ENCODE data around the gene CMC2. TPM values are rescaled to one million over a fixed set of nuclear protein-coding genes. Genes with fewer than 3 reads are reported as not detected.

CMC2 gene
- polyA plus RNA-seq, 1 donor (not counting 4 experiments of a cell fraction or from before 2014, with no cell fraction given), result 91.8 TPM

GRCh38 chr16:81042821-81043220 is 36.1 kb upstream of the CMC2 start:
- Histone ChIP-seq H3K9me3 (ENCODE audit: control insufficient read depth, low read depth, low read length) (no peaks in the 10 kb centered on the region), H3K36me3 (ENCODE audit: control insufficient read depth in 2 of 2, extremely low read depth in 1 of 2, insufficient read depth in 2 of 2, low read length in 2 of 2) (peaks cover 9 to 13% of the 10 kb centered on the region in 2 experiments), H3K4me2 (ENCODE audit: control insufficient read depth, extremely low read depth, insufficient read depth, low read depth, low read length) (no peak overlapping the region), H3K79me2 (ENCODE audit: control insufficient read depth, insufficient read depth, low read length) (peaks cover 16% of the 10 kb centered on the region), H3K27ac (ENCODE audit: control insufficient read depth, insufficient read depth, low read length) (no peak overlapping the region), H3K4me1 (ENCODE audit: control insufficient read depth, extremely low read depth, insufficient read depth, low read length) (no peaks in the 10 kb centered on the region), H4K20me1 (ENCODE audit: control insufficient read depth, extremely low read depth, insufficient read depth, low read length) (no peaks in the 10 kb centered on the region), H3K9ac (ENCODE audit: control insufficient read depth, extremely low read depth, insufficient read depth, low read length) (no peak overlapping the region), H3K27me3 (ENCODE audit: control insufficient read depth, extremely low read depth, insufficient read depth, low read length) (no peaks in the 10 kb centered on the region), H3K4me3 (ENCODE audit: control insufficient read depth in 2 of 3, extremely low read depth in 1 of 3, insufficient read depth in 2 of 3, low read depth in 1 of 3, low read length in 3 of 3) (no peak overlapping the region), H3K9me1 (ENCODE audit: control insufficient read depth, extremely low read depth, insufficient read depth, low read length) (no peaks in the 10 kb centered on the region), H2AFZ (ENCODE audit: control insufficient read depth, low read length) (no peak overlapping the region)
- DNase-seq (ENCODE audit: low read depth, low spot score) (no peak), FAIRE-seq (no peak)
- dilution Hi-C loops (cut with MboI; ENCODE audit: extremely low pct_ligation_motif_present, low sequenced_read_pairs), result no loop called here
- no peak for TF ChIP-seq EZH2 (IDR thresholded peaks at IDR 0.05; ENCODE audit: low read length)
- TF ChIP-seq, protein P1, sequence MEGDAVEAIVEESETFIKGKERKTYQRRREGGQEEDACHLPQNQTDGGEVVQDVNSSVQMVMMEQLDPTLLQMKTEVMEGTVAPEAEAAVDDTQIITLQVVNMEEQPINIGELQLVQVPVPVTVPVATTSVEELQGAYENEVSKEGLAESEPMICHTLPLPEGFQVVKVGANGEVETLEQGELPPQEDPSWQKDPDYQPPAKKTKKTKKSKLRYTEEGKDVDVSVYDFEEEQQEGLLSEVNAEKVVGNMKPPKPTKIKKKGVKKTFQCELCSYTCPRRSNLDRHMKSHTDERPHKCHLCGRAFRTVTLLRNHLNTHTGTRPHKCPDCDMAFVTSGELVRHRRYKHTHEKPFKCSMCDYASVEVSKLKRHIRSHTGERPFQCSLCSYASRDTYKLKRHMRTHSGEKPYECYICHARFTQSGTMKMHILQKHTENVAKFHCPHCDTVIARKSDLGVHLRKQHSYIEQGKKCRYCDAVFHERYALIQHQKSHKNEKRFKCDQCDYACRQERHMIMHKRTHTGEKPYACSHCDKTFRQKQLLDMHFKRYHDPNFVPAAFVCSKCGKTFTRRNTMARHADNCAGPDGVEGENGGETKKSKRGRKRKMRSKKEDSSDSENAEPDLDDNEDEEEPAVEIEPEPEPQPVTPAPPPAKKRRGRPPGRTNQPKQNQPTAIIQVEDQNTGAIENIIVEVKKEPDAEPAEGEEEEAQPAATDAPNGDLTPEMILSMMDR (optimal IDR thresholded peaks at IDR 0.05 in 1 of 3, IDR thresholded peaks at IDR 0.05 in 1 of 3, conservative IDR thresholded peaks at IDR 0.05 in 1 of 3; ENCODE audit: extremely low read depth in 1 of 3, insufficient read depth in 2 of 3, low read length in 3 of 3), result no peak

- Histone ChIP-seq H3K9me1 (ENCODE audit: control insufficient read depth, extremely low read depth, insufficient read depth, low read length) (no peaks in the 10 kb centered on the region), H3K27me3 (ENCODE audit: control insufficient read depth, extremely low read depth, insufficient read depth, low read length) (no peaks in the 10 kb centered on the region), H3K27ac (ENCODE audit: control insufficient read depth, insufficient read depth, low read length) (no peak overlapping the region), H2AFZ (ENCODE audit: control insufficient read depth, low read length) (no peak overlapping the region), H3K4me2 (ENCODE audit: control insufficient read depth, extremely low read depth, insufficient read depth, low read depth, low read length) (no peak overlapping the region), H4K20me1 (ENCODE audit: control insufficient read depth, extremely low read depth, insufficient read depth, low read length) (no peaks in the 10 kb centered on the region), H3K9me3 (ENCODE audit: control insufficient read depth, low read depth, low read length) (no peaks in the 10 kb centered on the region), H3K36me3 (ENCODE audit: control insufficient read depth in 2 of 2, extremely low read depth in 1 of 2, insufficient read depth in 2 of 2, low read length in 2 of 2) (peaks cover 9 to 13% of the 10 kb centered on the region in 2 experiments), H3K9ac (ENCODE audit: control insufficient read depth, extremely low read depth, insufficient read depth, low read length) (no peak overlapping the region), H3K4me1 (ENCODE audit: control insufficient read depth, extremely low read depth, insufficient read depth, low read length) (peaks cover 6% of the 10 kb centered on the region), H3K79me2 (ENCODE audit: control insufficient read depth, insufficient read depth, low read length) (peaks cover 23% of the 10 kb centered on the region), H3K4me3 (ENCODE audit: control insufficient read depth in 2 of 3, extremely low read depth in 1 of 3, insufficient read depth in 2 of 3, low read depth in 1 of 3, low read length in 3 of 3) (no peak overlapping the region)
- no peak for FAIRE-seq
- TF ChIP-seq EZH2 (IDR thresholded peaks at IDR 0.05; ENCODE audit: low read length), result no peak
- TF ChIP-seq, protein P1 (optimal IDR thresholded peaks at IDR 0.05 in 1 of 3, IDR thresholded peaks at IDR 0.05 in 1 of 3, conservative IDR thresholded peaks at IDR 0.05 in 1 of 3; ENCODE audit: extremely low read depth in 1 of 3, insufficient read depth in 2 of 3, low read length in 3 of 3), result no peak
- no peak for DNase-seq (ENCODE audit: low read depth, low spot score)
- dilution Hi-C loops (cut with MboI; ENCODE audit: extremely low pct_ligation_motif_present, low sequenced_read_pairs), result no loop called here
Observed at GRCh38 chr16:81041696-81042095, 35.0 kb upstream of the CMC2 start.
